ENCODE measurements around the gene UGT1A7.

Gene UGT1A7

GRCh38 chr2:233801357-233802131 lies 119.8 kb downstream of the UGT1A7 start:
- DNase-seq, result no peak

- DNase-seq, result no peak
Observed at GRCh38 chr2:233802132-233802815, 120.6 kb downstream of the UGT1A7 start.

GRCh38 chr2:233803292-233803911 lies 121.7 kb downstream of the UGT1A7 start:
- no peak for DNase-seq

GRCh38 chr2:233803994-233804393 lies 122.3 kb downstream of the UGT1A7 start:
- DNase-seq, result no peak

- DNase-seq, result no peak
Observed at GRCh38 chr2:233807215-233807865, 125.6 kb downstream of the UGT1A7 start.

GRCh38 chr2:233807966-233808935 lies 126.5 kb downstream of the UGT1A7 start:
- DNase-seq, result no peak

GRCh38 chr2:233810385-233810784 lies 128.7 kb downstream of the UGT1A7 start:
- DNase-seq, result no peak

GRCh38 chr2:233811087-233811486 lies 129.4 kb downstream of the UGT1A7 start:
- no peak for DNase-seq

GRCh38 chr2:233811732-233812131 lies 130.0 kb downstream of the UGT1A7 start:
- no peak for DNase-seq

GRCh38 chr2:233813236-233814055 lies 131.7 kb downstream of the UGT1A7 start:
- no peak for DNase-seq

- no peak for DNase-seq
Observed at GRCh38 chr2:233814056-233814835, 132.5 kb downstream of the UGT1A7 start.

GRCh38 chr2:233815861-233816260 lies 134.2 kb downstream of the UGT1A7 start:
- no peak for DNase-seq

GRCh38 chr2:233816334-233816733 lies 134.6 kb downstream of the UGT1A7 start:
- DNase-seq, result no peak

GRCh38 chr2:233816771-233817170 lies 135.1 kb downstream of the UGT1A7 start:
- DNase-seq, result no peak

- DNase-seq, result no peak
Observed at GRCh38 chr2:233817361-233817911, 135.7 kb downstream of the UGT1A7 start.

GRCh38 chr2:233817995-233818638 lies 136.4 kb downstream of the UGT1A7 start:
- DNase-seq, result no peak

GRCh38 chr2:233818639-233819621 lies 137.2 kb downstream of the UGT1A7 start:
- DNase-seq, result no peak

All from activated CD4-positive, alpha-beta T cell treated with anti-CD3 and anti-CD28 coated beads, Interleukin-2, amount 50 U/mL, for 48 hours (primary cell).